Measurements from ENCODE around the gene TMEM95.

The TMEM95 gene

GRCh38 chr17:7355053-7355452 lies at the start of gene TMEM95:
Gene TMEM95, plus strand, starts transcription at chr17:7355156. Its CDS starts 49 bp downstream, at chr17:7355205.
- Histone ChIP-seq H3K27ac (no peak within 1 kb of the TSS), H4K20me1 (no peaks in the 10 kb centered on the region; the same call in 1 of the 2 replicates), H3K9ac (0 out of 2 replicates have a peak within 1 kb of the TSS, but pooled peaks have one; percentile 24), H3K4me1 (peaks cover 45% of the 10 kb centered on the region), H3K27me3 (no peaks in the 10 kb centered on the region), H3K4me2 (peak within 1 kb of the TSS; percentile 99; the same call in 1 of the 2 replicates), H3K9me3 (no peaks in the 10 kb centered on the region), H3K36me3 (no peaks in the 10 kb centered on the region), H3K4me3 (no peak within 1 kb of the TSS)
- no peak for TF ChIP-seq Cebpa-rat (IDR thresholded peaks at IDR 0.05)

GRCh38 chr17:7306911-7307685 lies 47.9 kb upstream of the TMEM95 start, which contains the start of gene EIF5A:
Gene EIF5A, plus strand, starts transcription at chr17:7307628. Its CDS starts 2,008 bp downstream, at chr17:7309636.
- no peaks in the 10 kb centered on the region for H3K9me3 ChIP-seq
- peak within 1 kb of the TSS; percentile 85 for H3K4me3 ChIP-seq
- peak within 1 kb of the TSS; percentile 99 for H3K9ac ChIP-seq
- no peaks in the 10 kb centered on the region for H3K27me3 ChIP-seq
- peaks cover 41% of the 10 kb centered on the region for H4K20me1 ChIP-seq
- peak within 1 kb of the TSS; percentile 98 for H3K27ac ChIP-seq
- TF ChIP-seq Cebpa-rat (IDR thresholded peaks at IDR 0.05) = no peak
- peaks cover 30% of the 10 kb centered on the region for H3K36me3 ChIP-seq
- peaks cover 35% of the 10 kb centered on the region for H3K4me1 ChIP-seq
- H3K4me2 ChIP-seq = peak within 1 kb of the TSS; percentile 89

- Histone ChIP-seq H3K9me3 (no peaks in the 10 kb centered on the region), H3K9ac (peak overlapping the region; percentile 99), H3K27me3 (no peaks in the 10 kb centered on the region), H3K36me3 (peaks cover 39% of the 10 kb centered on the region), H3K4me2 (peak overlapping the region; percentile 89), H3K4me3 (peak overlapping the region; percentile 85), H3K27ac (peak overlapping the region; percentile 98), H3K4me1 (peaks cover 42% of the 10 kb centered on the region), H4K20me1 (peaks cover 50% of the 10 kb centered on the region)
- no peak for TF ChIP-seq Cebpa-rat (IDR thresholded peaks at IDR 0.05)
Observed at GRCh38 chr17:7307686-7308624, 47.0 kb upstream of the TMEM95 start.

- peak overlapping the region; percentile 85 for H3K4me3 ChIP-seq
- no peak for TF ChIP-seq Cebpa-rat (IDR thresholded peaks at IDR 0.05)
- H3K9ac ChIP-seq = peak overlapping the region; percentile 99
- peak overlapping the region; percentile 89 for H3K4me2 ChIP-seq
- peaks cover 51% of the 10 kb centered on the region for H3K4me1 ChIP-seq
- peak overlapping the region; percentile 98 for H3K27ac ChIP-seq
- H3K27me3 ChIP-seq = no peaks in the 10 kb centered on the region
- H4K20me1 ChIP-seq = peaks cover 58% of the 10 kb centered on the region
- peaks cover 47% of the 10 kb centered on the region for H3K36me3 ChIP-seq
- H3K9me3 ChIP-seq = no peaks in the 10 kb centered on the region
Observed at GRCh38 chr17:7308625-7309433, 46.1 kb upstream of the TMEM95 start.

- H3K27me3 ChIP-seq = no peaks in the 10 kb centered on the region
- no peak overlapping the region for H3K27ac ChIP-seq
- H3K9me3 ChIP-seq = no peaks in the 10 kb centered on the region
- TF ChIP-seq Cebpa-rat (IDR thresholded peaks at IDR 0.05) = no peak
- H3K36me3 ChIP-seq = peaks cover 50% of the 10 kb centered on the region
- peaks cover 58% of the 10 kb centered on the region for H3K4me1 ChIP-seq
- H3K9ac ChIP-seq = 0 out of 2 replicates have a peak overlapping the region, but pooled peaks have one; percentile 99
- peak overlapping the region; percentile 85 for H3K4me3 ChIP-seq
- peaks cover 66% of the 10 kb centered on the region for H4K20me1 ChIP-seq
- H3K4me2 ChIP-seq = peak overlapping the region; percentile 89
Observed at GRCh38 chr17:7309628-7310027, 45.3 kb upstream of the TMEM95 start.

GRCh38 chr17:7311110-7311705 lies 43.7 kb upstream of the TMEM95 start:
- Histone ChIP-seq H3K36me3 (peaks cover 56% of the 10 kb centered on the region), H3K4me1 (peaks cover 60% of the 10 kb centered on the region), H4K20me1 (peaks cover 70% of the 10 kb centered on the region), H3K4me3 (no peak overlapping the region), H3K9ac (peak overlapping the region; percentile 13; the same call in 1 of the 2 replicates), H3K4me2 (no peak overlapping the region), H3K27ac (no peak overlapping the region), H3K27me3 (no peaks in the 10 kb centered on the region), H3K9me3 (no peaks in the 10 kb centered on the region)
- no peak for TF ChIP-seq Cebpa-rat (IDR thresholded peaks at IDR 0.05)

- Histone ChIP-seq H3K4me1 (peaks cover 59% of the 10 kb centered on the region), H3K27me3 (no peaks in the 10 kb centered on the region), H3K4me2 (peak overlapping the region; percentile 95), H4K20me1 (peaks cover 70% of the 10 kb centered on the region), H3K4me3 (no peak overlapping the region), H3K9ac (no peak overlapping the region), H3K9me3 (no peaks in the 10 kb centered on the region), H3K27ac (no peak overlapping the region), H3K36me3 (peaks cover 70% of the 10 kb centered on the region)
- TF ChIP-seq Cebpa-rat (IDR thresholded peaks at IDR 0.05) = no peak
Observed at GRCh38 chr17:7312432-7313087, 42.4 kb upstream of the TMEM95 start.

- peaks cover 59% of the 10 kb centered on the region for H3K4me1 ChIP-seq
- H3K36me3 ChIP-seq = peaks cover 77% of the 10 kb centered on the region
- no peak overlapping the region for H3K27ac ChIP-seq
- H3K4me2 ChIP-seq = peak overlapping the region; percentile 95
- no peaks in the 10 kb centered on the region for H3K9me3 ChIP-seq
- no peaks in the 10 kb centered on the region for H3K27me3 ChIP-seq
- no peak overlapping the region for H3K4me3 ChIP-seq
- no peak overlapping the region for H3K9ac ChIP-seq
- no peak for TF ChIP-seq Cebpa-rat (IDR thresholded peaks at IDR 0.05)
- peaks cover 67% of the 10 kb centered on the region for H4K20me1 ChIP-seq
Observed at GRCh38 chr17:7313088-7313889, 41.7 kb upstream of the TMEM95 start.

Data from BLaER1 (cell line).